Measurements from ENCODE around the gene NXPH1. TPM values are rescaled to one million over a fixed set of nuclear protein-coding genes. Genes with fewer than 3 reads are reported as not detected.

Gene NXPH1
- polyA plus RNA-seq, 1 donor from 2014 or later: 15.9 TPM

- Histone ChIP-seq H3K9me2 (ENCODE audit: insufficient read depth, low read length) (no peaks in the 10 kb centered on the region), H3F3A (ENCODE audit: insufficient read depth, low read length, poor library complexity, severe bottlenecking) (no peaks in the 10 kb centered on the region), H3K27me3 (ENCODE audit: insufficient read depth, low read depth, low read length) (no peaks in the 10 kb centered on the region), H3K9ac (ENCODE audit: low read length) (no peak overlapping the region), H3K4me2 (ENCODE audit: low read length) (no peak overlapping the region), H3K4me3 (ENCODE audit: low read length) (no peak overlapping the region), H3K9me3 (ENCODE audit: low read length) (no peaks in the 10 kb centered on the region), H3K27ac (ENCODE audit: low read length) (no peak overlapping the region), H3K79me2 (replicated peaks; ENCODE audit: insufficient read depth, low read length) (no peaks in the 10 kb centered on the region), H3K36me3 (ENCODE audit: insufficient read depth, low read length) (no peaks in the 10 kb centered on the region), H4K20me1 (ENCODE audit: insufficient read depth) (no peaks in the 10 kb centered on the region), H2AFZ (ENCODE audit: low read depth, low read length) (no peak overlapping the region)
- no peak for TF ChIP-seq CTCF (IDR thresholded peaks at IDR 0.05; ENCODE audit: poor library complexity, severe bottlenecking)
- TF ChIP-seq TAF1 (IDR thresholded peaks at IDR 0.05; ENCODE audit: low read depth): no peak
- no peak for TF ChIP-seq MXI1 (conservative IDR thresholded peaks at IDR 0.05; ENCODE audit: poor library complexity, severe bottlenecking)
- TF ChIP-seq RAD21 (conservative IDR thresholded peaks at IDR 0.05): no peak
- no peak for TF ChIP-seq EP300 (conservative IDR thresholded peaks at IDR 0.05; ENCODE audit: poor library complexity, severe bottlenecking)
- no peak for TF ChIP-seq EZH2 (IDR thresholded peaks at IDR 0.05; ENCODE audit: borderline replicate concordance, insufficient read depth, low read length, poor library complexity, severe bottlenecking)
- no peak for TF ChIP-seq SMC3 (conservative IDR thresholded peaks at IDR 0.05; ENCODE audit: poor library complexity)
- no peak for TF ChIP-seq REST (IDR thresholded peaks at IDR 0.05; ENCODE audit: borderline replicate concordance)
- TF ChIP-seq POLR2AphosphoS5 (IDR thresholded peaks at IDR 0.05): no peak
Observed at GRCh38 chr7:8491544-8492489, 58.4 kb downstream of the NXPH1 start.

GRCh38 chr7:8499128-8499527 lies 65.7 kb downstream of the NXPH1 start:
- no peak overlapping the region for H3K4me2 ChIP-seq (ENCODE audit: low read length)
- H3K79me2 ChIP-seq (replicated peaks; ENCODE audit: insufficient read depth, low read length): no peaks in the 10 kb centered on the region
- no peak overlapping the region for H3K27ac ChIP-seq (ENCODE audit: low read length)
- no peaks in the 10 kb centered on the region for H3K9me3 ChIP-seq (ENCODE audit: low read length)
- H4K20me1 ChIP-seq (ENCODE audit: insufficient read depth): no peaks in the 10 kb centered on the region
- no peaks in the 10 kb centered on the region for H3K36me3 ChIP-seq (ENCODE audit: insufficient read depth, low read length)
- no peak overlapping the region for H3K4me3 ChIP-seq (ENCODE audit: low read length)
- H3K9me2 ChIP-seq (ENCODE audit: insufficient read depth, low read length): no peaks in the 10 kb centered on the region
- H3F3A ChIP-seq (ENCODE audit: insufficient read depth, low read length, poor library complexity, severe bottlenecking): no peaks in the 10 kb centered on the region
- no peak for TF ChIP-seq EP300 (conservative IDR thresholded peaks at IDR 0.05; ENCODE audit: poor library complexity, severe bottlenecking)
- H3K9ac ChIP-seq (ENCODE audit: low read length): no peak overlapping the region
- no peak overlapping the region for H2AFZ ChIP-seq (ENCODE audit: low read depth, low read length)
- no peaks in the 10 kb centered on the region for H3K27me3 ChIP-seq (ENCODE audit: insufficient read depth, low read depth, low read length)

All from neural cell (in vitro differentiated cells).